ENCODE measurements around the gene ZNF865.

The ZNF865 gene

DNA sequence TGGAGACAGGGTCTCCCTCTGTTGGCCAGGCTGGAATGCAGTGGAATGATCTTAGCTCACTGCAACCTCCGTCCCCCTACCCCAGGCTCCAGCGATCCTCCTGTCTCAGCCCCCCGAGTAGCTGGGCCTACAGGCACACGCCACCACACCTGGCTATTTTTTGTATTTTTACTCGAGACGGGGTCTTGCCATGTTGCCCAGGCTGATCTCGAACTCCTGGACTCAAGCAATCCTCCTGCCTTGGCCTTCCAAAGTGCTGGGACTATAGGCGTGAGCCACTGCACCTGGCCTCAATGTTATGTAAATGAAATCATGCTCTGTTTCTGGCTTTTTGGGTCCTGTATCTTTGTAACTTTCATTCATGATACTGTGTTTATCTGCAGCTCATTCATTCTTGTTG, 16.7 kb upstream of the ZNF865 start:
- DNase-seq, result no peak

GRCh38 chr19:55590109-55590508, 15.3 kb upstream of the ZNF865 start:
- no peak for DNase-seq

- no peak for DNase-seq
These were observed 14.8 kb upstream of the ZNF865 start for GRCh38 chr19:55590617-55591016.

- DNase-seq, result no peak
These were observed 13.9 kb upstream of the ZNF865 start for GRCh38 chr19:55591555-55591954.

- DNase-seq, result no peak
These were observed 12.9 kb upstream of the ZNF865 start for GRCh38 chr19:55592391-55593090.

DNA sequence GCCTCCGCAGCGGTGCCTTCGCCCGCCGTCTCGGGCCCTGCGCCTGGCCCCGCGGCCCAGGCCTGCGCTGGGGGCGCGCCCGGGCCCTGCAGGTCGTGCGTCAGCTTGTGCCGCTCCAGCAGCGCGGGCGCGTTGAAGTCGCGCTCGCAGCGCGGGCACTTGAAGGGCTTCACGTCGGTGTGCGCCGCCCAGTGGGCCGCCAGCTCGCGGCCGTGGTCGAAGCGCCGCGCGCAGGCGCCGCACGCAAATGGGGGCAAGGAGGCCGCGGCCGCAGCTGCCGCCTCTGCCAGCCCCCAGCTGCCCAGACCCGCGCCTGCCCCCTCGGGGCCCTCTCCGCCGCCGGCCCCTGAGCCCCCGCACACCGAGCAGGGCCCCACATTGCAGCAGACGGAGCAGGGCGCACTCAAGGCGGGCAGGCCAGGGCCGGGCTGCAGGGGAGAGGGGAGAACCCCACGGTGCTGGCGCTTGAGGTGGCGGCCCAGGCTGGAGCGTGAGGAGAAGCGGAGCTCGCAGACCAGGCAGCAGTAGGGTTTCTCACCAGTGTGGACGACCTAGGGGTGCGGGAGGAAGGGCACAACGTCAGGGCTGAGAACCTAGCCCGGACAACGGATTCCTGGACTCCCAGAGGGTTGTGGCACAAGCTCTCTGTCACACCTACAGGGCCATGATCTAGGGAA, 12.2 kb upstream of the ZNF865 start:
- DNase-seq, result no peak

GRCh38 chr19:55594996-55595545, 10.4 kb upstream of the ZNF865 start:
- no peak for DNase-seq

DNA sequence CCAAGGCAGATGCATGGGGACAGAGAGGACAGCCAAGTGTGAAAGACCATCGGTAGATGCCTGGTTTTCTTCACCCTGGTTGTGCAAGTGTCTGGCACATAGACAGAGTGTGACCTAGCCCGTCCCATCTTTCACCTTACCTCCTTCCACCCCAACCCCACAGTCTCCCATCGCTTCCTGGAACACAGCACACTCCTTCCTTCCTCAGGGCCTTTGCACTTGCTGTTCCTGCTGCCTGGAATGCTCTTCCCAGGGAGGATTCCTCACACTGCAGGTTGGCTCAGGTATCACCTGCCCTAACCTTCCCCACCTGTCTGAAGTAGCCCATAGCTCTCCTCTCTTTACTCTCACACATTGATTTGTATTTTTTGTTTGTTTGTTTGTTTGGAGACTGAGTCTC, 9.1 kb upstream of the ZNF865 start:
- DNase-seq, result no peak

GRCh38 chr19:55597501-55597921, 7.9 kb upstream of the ZNF865 start:
- DNase-seq, result no peak

DNA sequence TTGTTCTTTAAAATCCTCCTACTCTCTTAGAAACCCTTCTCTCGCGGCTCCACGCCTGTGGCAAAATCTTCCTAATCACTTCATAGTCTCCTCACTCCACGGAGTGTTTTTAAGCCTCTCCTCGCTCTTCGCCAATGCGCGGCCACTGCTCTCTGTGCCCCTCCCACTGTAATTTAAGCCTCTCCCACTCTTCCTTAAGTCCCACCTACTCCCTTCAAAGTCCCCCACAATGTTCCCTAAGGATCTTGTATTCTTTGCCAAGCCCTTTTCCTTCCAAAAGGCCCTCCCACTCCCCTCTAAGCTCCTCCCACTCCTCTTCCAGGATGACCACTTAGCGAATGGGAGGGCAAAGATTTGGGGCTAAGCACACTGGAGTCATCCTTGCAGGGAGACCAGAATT, 7.4 kb upstream of the ZNF865 start:
- no peak for DNase-seq

DNA sequence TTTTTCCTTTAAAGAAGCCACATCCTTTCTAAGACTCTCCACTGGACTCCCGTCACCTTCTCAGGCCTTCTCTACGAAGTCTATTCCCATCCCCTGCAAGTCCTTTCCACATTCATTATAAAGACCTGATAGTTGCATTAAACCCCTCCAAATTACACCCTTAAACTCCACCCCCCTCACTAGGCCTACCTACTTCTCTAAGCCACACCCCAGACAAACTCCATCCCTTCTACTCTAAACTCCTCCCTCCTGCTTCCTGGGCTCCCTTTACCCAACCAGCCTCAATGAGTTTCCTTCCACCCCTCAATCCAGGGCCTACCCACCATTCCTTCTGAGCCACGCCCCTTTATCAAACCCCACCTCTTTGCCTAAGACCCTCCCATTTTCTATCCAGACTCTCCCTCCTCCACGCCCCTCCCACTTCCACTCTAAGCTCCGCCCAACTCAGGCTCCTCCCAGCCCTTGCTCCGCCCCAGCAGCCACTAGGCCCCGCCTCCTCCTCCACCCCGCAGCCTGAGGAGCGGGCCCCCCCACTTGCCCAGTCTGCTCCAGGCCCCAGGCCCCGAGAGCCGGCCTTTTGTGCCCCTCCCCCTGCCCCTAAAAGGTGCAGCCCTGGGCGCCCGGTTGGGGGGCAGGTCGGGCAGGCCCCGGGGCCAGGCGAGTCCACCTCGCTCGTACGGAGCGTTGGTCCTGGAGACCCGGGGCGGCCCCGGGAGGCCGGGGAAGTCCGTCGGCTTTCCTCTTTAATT, 6.6 kb upstream of the ZNF865 start:
- DNase-seq, result peak; percentile 77 to 86 (median 82)

- DNase-seq, result peak; percentile 89 to 92 (median 90)
These were observed 6.0 kb upstream of the ZNF865 start, which contains the start of gene FIZ1 for GRCh38 chr19:55599468-55599841. Gene FIZ1, minus strand, starts transcription at chr19:55599517. Its CDS starts 1,652 bp downstream, at chr19:55597865.

- DNase-seq, result peak; percentile 70 to 75 (median 72)
These were observed 5.4 kb upstream of the ZNF865 start, which contains the start of gene ZNF524 for GRCh38 chr19:55599842-55600661. Gene ZNF524, plus strand, starts transcription at chr19:55600288. Its CDS starts 1,825 bp downstream, at chr19:55602113.

DNA sequence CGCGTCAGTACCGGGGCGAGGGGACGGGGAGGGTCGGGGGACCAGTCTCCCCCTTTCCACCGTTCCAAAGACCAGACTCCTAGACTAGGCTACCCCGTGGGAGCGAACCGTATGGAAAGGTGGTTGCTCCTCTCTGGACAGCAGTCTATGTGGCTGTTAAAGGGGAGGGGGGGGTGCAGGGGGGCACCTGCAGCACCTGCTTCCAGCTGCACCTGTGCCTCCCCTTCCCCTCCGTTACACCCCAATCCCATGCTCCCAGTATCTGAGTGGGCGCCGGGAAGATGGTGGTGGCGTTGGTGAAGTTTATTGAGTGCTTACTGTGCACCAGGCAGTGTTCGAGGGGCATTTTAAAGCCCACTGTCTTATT, 4.8 kb upstream of the ZNF865 start:
- no peak for DNase-seq

DNA sequence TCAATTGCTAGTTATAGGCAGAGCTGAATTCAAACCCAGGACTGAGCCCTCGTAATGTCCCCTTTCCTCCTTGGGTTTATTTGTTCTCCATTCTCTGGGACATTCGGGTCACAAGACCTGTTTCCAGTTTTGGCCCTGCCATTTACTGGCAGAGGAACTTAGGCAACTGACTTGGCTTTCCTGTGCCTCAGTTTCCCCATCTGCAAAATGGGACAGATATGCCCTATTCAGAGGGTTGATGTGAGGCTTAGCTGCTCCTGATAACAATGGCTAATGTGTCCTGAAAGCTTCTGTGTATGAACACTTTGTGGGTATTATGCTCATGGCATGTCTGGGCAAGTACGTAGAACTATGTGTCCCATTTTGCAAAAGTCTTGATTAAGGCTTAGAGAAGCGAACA, 4.4 kb upstream of the ZNF865 start:
- DNase-seq, result no peak

GRCh38 chr19:55602104-55603001, 3.1 kb upstream of the ZNF865 start:
- no peak for DNase-seq

DNA sequence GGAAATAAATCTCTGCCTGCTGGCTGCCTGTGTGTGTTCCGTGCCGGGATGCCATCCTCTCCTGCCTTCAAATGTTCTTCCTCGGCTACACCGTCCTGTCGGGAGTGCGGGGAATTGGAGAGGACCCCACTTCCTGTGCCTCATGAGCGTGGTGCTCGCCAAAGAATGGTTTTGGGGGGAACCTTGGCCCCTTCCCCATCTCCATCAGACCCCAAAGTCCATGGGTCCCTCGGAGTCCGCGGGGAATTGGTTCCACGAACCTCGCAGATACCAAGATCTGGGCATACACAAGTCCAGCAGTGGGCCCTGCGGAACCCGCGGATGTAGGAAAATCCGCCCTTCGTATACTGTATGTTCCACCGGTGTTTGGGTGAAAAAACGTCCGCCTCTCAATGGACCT, 2.3 kb upstream of the ZNF865 start:
- DNase-seq, result no peak

GRCh38 chr19:55603581-55604292, 1.7 kb upstream of the ZNF865 start:
- no peak for DNase-seq

GRCh38 chr19:55605207-55605636, 225 bp upstream of the ZNF865 start:
- DNase-seq, result peak; percentile 95 to 97 (median 96)

DNA sequence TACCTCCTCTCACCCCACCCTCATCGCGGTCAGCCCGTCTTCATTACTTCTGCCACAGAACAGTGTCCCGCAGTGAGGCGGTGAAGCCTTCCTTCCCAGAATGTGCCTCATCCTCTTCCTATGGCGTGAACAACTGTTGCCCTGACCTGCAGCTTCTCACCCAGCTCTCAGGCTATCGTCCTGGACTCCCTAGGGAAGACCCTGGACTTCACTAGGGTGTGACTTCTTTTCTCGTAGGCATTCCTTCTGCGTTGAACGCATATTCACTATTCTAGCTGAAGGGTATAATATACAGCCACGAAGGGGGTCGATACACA, 982 bp downstream of the ZNF865 start:
- DNase-seq, result no peak

- DNase-seq, result no peak
These were observed 1.4 kb downstream of the ZNF865 start for GRCh38 chr19:55606817-55607216.

Data from activated CD4-positive, CD25-positive, alpha-beta regulatory T cell (primary cell).